CD4-positive, alpha-beta T cell (primary cell): Measurements from ENCODE around the gene MAST4. TPM values are rescaled to one million over a fixed set of nuclear protein-coding genes. Genes with fewer than 3 reads are reported as not detected.

Experiments
- ATAC-seq: fragments of 200-7000 bp; cut with Tn5 transposase; one replicate; pipeline ENCODE4 v1.10.0; 2022; ENCODE audit warnings: mild to moderate bottlenecking; ENCODE audit not compliant: poor library complexity
- CTCF ChIA-PET: fragments of 350-600 bp; sonication (Branson Sonifier 250); formaldehyde crosslinking; loops from one replicate; lab custom pipeline; 2021; ENCODE audit warnings: antibody characterized with exemption, inconsistent platforms; lab: Charles Lee
- POLR2A ChIA-PET: fragments of 350-600 bp; sonication (Branson Sonifier 250); formaldehyde crosslinking; loops from one replicate; lab custom pipeline; 2021; ENCODE audit warnings: antibody characterized with exemption, inconsistent platforms; lab: Charles Lee
- DNase-seq, 14 experiments: peaks; one replicate each; pipeline ENCODE4 v3.0.0-alpha.2; 2013 to 2020; ENCODE audit warnings: mixed read lengths in 2 of 14
- H3K27ac ChIP-seq, 2 donors: one replicate each; pipeline versions ENCODE4 v1.5.1 to v1.7.0; 2013; ENCODE audit warnings: low read length in 2 of 2, low read depth in 1 of 2, mild to moderate bottlenecking in 1 of 2
- H3K27me3 ChIP-seq, 2 experiments: 1 replicate in 1 of 2; 2 replicates in 1 of 2; pipeline versions ENCODE4 v1.6.1 to v1.7.0; 2013; ENCODE audit warnings: low read length in 2 of 2, control low read depth in 1 of 2, mild to moderate bottlenecking in 1 of 2, moderate library complexity in 1 of 2; ENCODE audit not compliant: insufficient read depth in 2 of 2, control insufficient read depth in 1 of 2
- H3K36me3 ChIP-seq: one replicate; pipeline ENCODE4 v1.6.1; 2013; ENCODE audit warnings: low read length, control low read depth; ENCODE audit not compliant: insufficient read depth
- H3K4me1 ChIP-seq: one replicate; pipeline ENCODE4 v1.6.1; 2013; ENCODE audit warnings: low read length, control low read depth; ENCODE audit not compliant: insufficient read depth
- H3K4me3 ChIP-seq: one replicate; pipeline ENCODE4 v1.5.1; 2013; ENCODE audit warnings: mild to moderate bottlenecking, low read length, moderate library complexity
- H3K9me3 ChIP-seq, 2 experiments: 1 replicate in 1 of 2; 2 replicates in 1 of 2; pipeline versions ENCODE4 v1.6.1 to v1.7.0; 2013; ENCODE audit warnings: low read length in 2 of 2, mild to moderate bottlenecking in 2 of 2, control low read depth in 1 of 2, moderate library complexity in 1 of 2; ENCODE audit not compliant: control insufficient read depth in 1 of 2, insufficient read depth in 1 of 2
- H3K27ac Mint-ChIP-seq: one replicate; pipeline ENCODE4 v1.8.0; 2020; ENCODE audit warnings: mixed read lengths
- H3K27me3 Mint-ChIP-seq: one replicate; pipeline ENCODE4 v1.8.0; 2021; ENCODE audit warnings: mixed read lengths
- H3K36me3 Mint-ChIP-seq: one replicate; pipeline ENCODE4 v1.8.0; 2021; ENCODE audit warnings: low read depth, mixed read lengths
- H3K4me1 Mint-ChIP-seq: one replicate; pipeline ENCODE4 v1.8.0; 2021; ENCODE audit warnings: low read depth, mixed read lengths
- H3K4me3 Mint-ChIP-seq: one replicate; pipeline ENCODE4 v1.8.0; 2020; ENCODE audit warnings: mild to moderate bottlenecking, mixed read lengths
- H3K9me3 Mint-ChIP-seq: one replicate; pipeline ENCODE4 v1.8.0; 2020; ENCODE audit warnings: mixed read lengths
- CTCF ChIP-seq: fragments of 200-600 bp; IDR thresholded peaks from one replicate; pipeline ENCODE4 v1.8.0; 2022; ENCODE audit warnings: antibody characterized with exemption, mild to moderate bottlenecking
- intact Hi-C, 2 experiments: fragments of 100-400 bp; cut with DNase I in 1 of 2; cut with micrococcal nuclease in 1 of 2; formaldehyde crosslinking; loops; one replicate each; pipeline versions ENCODE4 v1.15.1 to v1.9.0; 2023 to 2025; cut with DNase I, micrococcal nuclease
- total RNA-seq, 174 experiments: library from RNA in 2 of 174; stranded (reverse) in 2 of 174; gene quantifications; one replicate each; pipeline ENCODE4 v1.2.3 and lab custom pipeline; 2021 to 2026

Gene MAST4
- total RNA-seq, 2 experiments from 2014 or later: 21.3 to 21.6 TPM

GRCh38 chr5:67029481-67029880 is 433.3 kb downstream of the MAST4 start:
- H3K27ac Mint-ChIP-seq: no peak overlapping the region

GRCh38 chr5:67030289-67031056 is 434.3 kb downstream of the MAST4 start:
- H3K27me3 Mint-ChIP-seq: no peaks in the 10 kb centered on the region
- Histone ChIP-seq H3K27ac (no peak overlapping the region), H3K9me3 (no peaks in the 10 kb centered on the region), H3K4me1 (peaks cover 14% of the 10 kb centered on the region), H3K4me3 (no peak overlapping the region), H3K27me3 (no peaks in the 10 kb centered on the region), H3K36me3 (no peaks in the 10 kb centered on the region)
- H3K9me3 Mint-ChIP-seq: no peaks in the 10 kb centered on the region
- CTCF ChIA-PET: no interaction called here
- POLR2A ChIA-PET: no interaction called here
- H3K4me1 Mint-ChIP-seq: peaks cover 83% of the 10 kb centered on the region
- DNase-seq: no peak
- ATAC-seq: no peak
- H3K4me3 Mint-ChIP-seq: no peak overlapping the region
- TF ChIP-seq CTCF: no peak
- intact Hi-C loops: no loop called here
- H3K27ac Mint-ChIP-seq: no peak overlapping the region
- peaks cover 8% of the 10 kb centered on the region for H3K36me3 Mint-ChIP-seq

More at GRCh38 chr5:67029481-67029880, 433.3 kb downstream of the MAST4 start:
- H3K4me3 ChIP-seq: no peak overlapping the region
- no peaks in the 10 kb centered on the region for H3K27me3 ChIP-seq
- no peaks in the 10 kb centered on the region for H3K36me3 ChIP-seq
- intact Hi-C loops: no loop called here
- no peak for ATAC-seq
- Mint-ChIP-seq H3K36me3 (peaks cover 8% of the 10 kb centered on the region), H3K27me3 (no peaks in the 10 kb centered on the region), H3K9me3 (no peaks in the 10 kb centered on the region), H3K4me3 (no peak overlapping the region), H3K4me1 (peaks cover 80% of the 10 kb centered on the region)
- DNase-seq: no peak
- ChIA-PET CTCF (no interaction called here), POLR2A (no interaction called here)
- TF ChIP-seq CTCF: no peak
- H3K27ac ChIP-seq: no peak overlapping the region
- no peaks in the 10 kb centered on the region for H3K9me3 ChIP-seq
- H3K4me1 ChIP-seq: peaks cover 14% of the 10 kb centered on the region

- peaks cover 81% of the 10 kb centered on the region for H3K4me1 Mint-ChIP-seq
- H3K36me3 Mint-ChIP-seq: peaks cover 2% of the 10 kb centered on the region
Observed at GRCh38 chr5:67031057-67031443, 434.9 kb downstream of the MAST4 start.

More at GRCh38 chr5:67031057-67031443, 434.9 kb downstream of the MAST4 start:
- H3K4me3 ChIP-seq: no peak overlapping the region
- CTCF ChIA-PET: no interaction called here
- POLR2A ChIA-PET: no interaction called here
- intact Hi-C loops: no loop called here
- Mint-ChIP-seq H3K27me3 (no peaks in the 10 kb centered on the region), H3K4me3 (no peak overlapping the region), H3K27ac (no peak overlapping the region), H3K9me3 (no peaks in the 10 kb centered on the region)
- no peaks in the 10 kb centered on the region for H3K36me3 ChIP-seq
- ATAC-seq: no peak
- H3K27ac ChIP-seq: no peak overlapping the region
- H3K9me3 ChIP-seq: no peaks in the 10 kb centered on the region
- TF ChIP-seq CTCF: no peak
- no peak for DNase-seq
- no peaks in the 10 kb centered on the region for H3K27me3 ChIP-seq
- H3K4me1 ChIP-seq: peaks cover 14% of the 10 kb centered on the region
